ENCODE data around the gene LAMA5. TPM values are rescaled to one million over a fixed set of nuclear protein-coding genes. Genes with fewer than 3 reads are reported as not detected.
A peak's percentile ranks its signal among the peaks of the same experiment; 100 is the strongest.

Gene LAMA5
- polyA plus RNA-seq, 3 donors = 0.05 TPM; not detected in 2

GRCh38 chr20:62392077-62392418 is 24.9 kb upstream of the LAMA5 start:
- H3K4me1 ChIP-seq (ENCODE audit: control insufficient read depth in 1 of 2, insufficient read depth in 2 of 2, low read length in 2 of 2) = peaks cover 9 to 12% of the 10 kb centered on the region in 2 donors
- no peak for DNase-seq
- H3K4me2 ChIP-seq (replicated peaks; ENCODE audit: extremely low read depth, low read length, poor library complexity, severe bottlenecking) = no peak overlapping the region
- no peak overlapping the region for H3K4me3 Mint-ChIP-seq
- no peak for TF ChIP-seq CTCF (IDR thresholded peaks at IDR 0.05)
- H3K4me3 ChIP-seq (replicated peaks in 1 of 3; ENCODE audit: low read depth in 2 of 3, low read length in 3 of 3) = no peak overlapping the region
- H3K36me3 Mint-ChIP-seq = peaks cover 43 to 71% of the 10 kb centered on the region in 2 donors
- H3K9ac ChIP-seq (ENCODE audit: insufficient read depth, low read length, poor library complexity, severe bottlenecking) = no peak overlapping the region
- H3K27ac Mint-ChIP-seq = peak overlapping the region in 1 of 7 donors; percentile 56
- no peaks in the 10 kb centered on the region for H3K9me3 ChIP-seq (replicated peaks in 1 of 2; ENCODE audit: control insufficient read depth in 1 of 2, insufficient read depth in 1 of 2, low read length in 2 of 2)
- H3K27ac ChIP-seq (ENCODE audit: low read depth in 1 of 2, low read length in 2 of 2) = no peak overlapping the region
- peaks cover 29% of the 10 kb centered on the region for H4K20me1 ChIP-seq (ENCODE audit: insufficient read depth, low read length)
- intact Hi-C loops (cut with micrococcal nuclease) = no loop called here
- H3K36me3 ChIP-seq (replicated peaks in 1 of 2; ENCODE audit: control insufficient read depth in 1 of 2, insufficient read depth in 2 of 2, low read length in 2 of 2) = peaks cover 27 to 58% of the 10 kb centered on the region in 2 donors
- no peaks in the 10 kb centered on the region for H3K27me3 Mint-ChIP-seq (ENCODE audit: low read depth in 3 of 3)
- H3K79me2 ChIP-seq (ENCODE audit: insufficient read depth, low read length) = peaks cover 25% of the 10 kb centered on the region
- H3K9me3 Mint-ChIP-seq = no peaks in the 10 kb centered on the region
- H2AFZ ChIP-seq (ENCODE audit: insufficient read depth, low read depth, low read length, poor library complexity, severe bottlenecking) = no peak overlapping the region
- no peaks in the 10 kb centered on the region for H3K27me3 ChIP-seq (ENCODE audit: control insufficient read depth in 2 of 2, insufficient read depth in 2 of 2, low read length in 2 of 2)
- WGBS (ENCODE audit: insufficient coverage) = 90% methylated on average over 8 of the region's 10 CpGs
- H3K4me1 Mint-ChIP-seq = peaks cover 12% of the 10 kb centered on the region

- Histone ChIP-seq H3K79me2 (ENCODE audit: insufficient read depth, low read length) (peaks cover 31% of the 10 kb centered on the region), H3K9ac (ENCODE audit: insufficient read depth, low read length, poor library complexity, severe bottlenecking) (no peak overlapping the region), H3K4me1 (ENCODE audit: control insufficient read depth in 1 of 2, insufficient read depth in 2 of 2, low read length in 2 of 2) (peaks cover 9 to 13% of the 10 kb centered on the region in 2 donors), H3K9me3 (replicated peaks in 1 of 2; ENCODE audit: control insufficient read depth in 1 of 2, insufficient read depth in 1 of 2, low read length in 2 of 2) (no peaks in the 10 kb centered on the region), H3K4me3 (replicated peaks in 1 of 3; ENCODE audit: low read depth in 2 of 3, low read length in 3 of 3) (no peak overlapping the region), H3K27me3 (ENCODE audit: control insufficient read depth in 2 of 2, insufficient read depth in 2 of 2, low read length in 2 of 2) (no peaks in the 10 kb centered on the region), H3K4me2 (replicated peaks; ENCODE audit: extremely low read depth, low read length, poor library complexity, severe bottlenecking) (no peak overlapping the region), H4K20me1 (ENCODE audit: insufficient read depth, low read length) (peaks cover 29% of the 10 kb centered on the region), H3K27ac (ENCODE audit: low read depth in 1 of 2, low read length in 2 of 2) (no peak overlapping the region), H3K36me3 (replicated peaks in 1 of 2; ENCODE audit: control insufficient read depth in 1 of 2, insufficient read depth in 2 of 2, low read length in 2 of 2) (peaks cover 27 to 58% of the 10 kb centered on the region in 2 donors), H2AFZ (ENCODE audit: insufficient read depth, low read depth, low read length, poor library complexity, severe bottlenecking) (no peak overlapping the region)
- no peak for TF ChIP-seq CTCF (IDR thresholded peaks at IDR 0.05)
- Mint-ChIP-seq H3K27me3 (ENCODE audit: low read depth in 3 of 3) (no peaks in the 10 kb centered on the region), H3K36me3 (peaks cover 43 to 71% of the 10 kb centered on the region in 2 donors), H3K9me3 (peaks cover 0 to 1% (median 0%) of the 10 kb centered on the region in 7 donors), H3K4me1 (peaks cover 12% of the 10 kb centered on the region), H3K27ac (peak overlapping the region in 1 of 7 donors; percentile 56), H3K4me3 (no peak overlapping the region)
- intact Hi-C loops (cut with micrococcal nuclease) = no loop called here
- WGBS (ENCODE audit: insufficient coverage) = 96% methylated on average over 41 of the region's 44 CpGs
- DNase-seq = no peak
Measured at GRCh38 chr20:62391165-62392076, 24.3 kb upstream of the LAMA5 start.
